ENCODE measurements around the gene IFIT1. TPM values are rescaled to one million over a fixed set of nuclear protein-coding genes. Genes with fewer than 3 reads are reported as not detected.

Gene IFIT1
- total and polyA plus RNA-seq, 2 experiments from 2014 or later, result 8.2 to 14.7 TPM

DNA sequence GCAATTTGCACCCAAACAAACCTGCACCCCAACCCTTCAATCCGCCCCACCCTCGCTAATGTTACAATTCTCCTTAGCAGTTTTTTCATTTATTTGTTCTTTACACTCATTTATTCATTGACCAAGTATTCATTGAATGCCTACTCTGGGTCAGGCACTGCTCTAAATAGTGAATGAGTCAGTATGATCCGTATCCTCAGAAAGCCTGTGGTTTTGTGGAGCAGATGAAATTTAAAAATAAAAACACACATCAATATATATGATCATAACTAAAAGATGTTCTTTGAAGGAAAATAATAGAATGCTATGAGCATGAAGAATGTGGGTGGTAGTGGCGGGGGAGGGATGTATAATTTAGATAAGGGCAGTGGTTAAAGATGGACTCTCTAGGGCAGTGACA lies 35.2 kb downstream of the IFIT1 start:
- no peak overlapping the region for H3K4me2 ChIP-seq
- no peak overlapping the region for H3K4me3 ChIP-seq
- no peaks in the 10 kb centered on the region for H3K9me2 ChIP-seq (replicated peaks; ENCODE audit: insufficient read depth)
- H4K20me1 ChIP-seq (ENCODE audit: insufficient read depth, poor library complexity, severe bottlenecking), result no peaks in the 10 kb centered on the region
- H3K4me1 ChIP-seq (ENCODE audit: insufficient read depth), result peaks cover 10% of the 10 kb centered on the region
- H3K27me3 ChIP-seq, result no peaks in the 10 kb centered on the region
- TF ChIP-seq EZH2phosphoT487 (IDR thresholded peaks at IDR 0.05; ENCODE audit: low read depth, severe bottlenecking, unreplicated experiment) (no peak), EZH2 (IDR thresholded peaks at IDR 0.05; ENCODE audit: borderline replicate concordance) (no peak)
- TF ChIP-seq, protein P1, sequence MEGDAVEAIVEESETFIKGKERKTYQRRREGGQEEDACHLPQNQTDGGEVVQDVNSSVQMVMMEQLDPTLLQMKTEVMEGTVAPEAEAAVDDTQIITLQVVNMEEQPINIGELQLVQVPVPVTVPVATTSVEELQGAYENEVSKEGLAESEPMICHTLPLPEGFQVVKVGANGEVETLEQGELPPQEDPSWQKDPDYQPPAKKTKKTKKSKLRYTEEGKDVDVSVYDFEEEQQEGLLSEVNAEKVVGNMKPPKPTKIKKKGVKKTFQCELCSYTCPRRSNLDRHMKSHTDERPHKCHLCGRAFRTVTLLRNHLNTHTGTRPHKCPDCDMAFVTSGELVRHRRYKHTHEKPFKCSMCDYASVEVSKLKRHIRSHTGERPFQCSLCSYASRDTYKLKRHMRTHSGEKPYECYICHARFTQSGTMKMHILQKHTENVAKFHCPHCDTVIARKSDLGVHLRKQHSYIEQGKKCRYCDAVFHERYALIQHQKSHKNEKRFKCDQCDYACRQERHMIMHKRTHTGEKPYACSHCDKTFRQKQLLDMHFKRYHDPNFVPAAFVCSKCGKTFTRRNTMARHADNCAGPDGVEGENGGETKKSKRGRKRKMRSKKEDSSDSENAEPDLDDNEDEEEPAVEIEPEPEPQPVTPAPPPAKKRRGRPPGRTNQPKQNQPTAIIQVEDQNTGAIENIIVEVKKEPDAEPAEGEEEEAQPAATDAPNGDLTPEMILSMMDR (IDR thresholded peaks at IDR 0.05; ENCODE audit: poor library complexity), result no peak
- H3K36me3 ChIP-seq (replicated peaks; ENCODE audit: insufficient read depth, low read depth), result no peaks in the 10 kb centered on the region
- no peak for DNase-seq (ENCODE audit: low spot score)
- WGBS (ENCODE audit: low lambda C conversion rate, missing lambda C conversion rate), result 92% methylated on average over 4 of the region's 4 CpGs
- no peak overlapping the region for H3K27ac ChIP-seq
- no peak overlapping the region for H2AFZ ChIP-seq
- H3K9me3 ChIP-seq (ENCODE audit: low read depth), result no peaks in the 10 kb centered on the region
- H3K79me2 ChIP-seq, result no peaks in the 10 kb centered on the region

- no peak overlapping the region for H3K27ac ChIP-seq
- no peaks in the 10 kb centered on the region for H3K9me3 ChIP-seq (ENCODE audit: low read depth)
- no peak for TF ChIP-seq EZH2 (IDR thresholded peaks at IDR 0.05; ENCODE audit: borderline replicate concordance)
- TF ChIP-seq, protein P1 (IDR thresholded peaks at IDR 0.05; ENCODE audit: poor library complexity), result no peak
- TF ChIP-seq EZH2phosphoT487 (IDR thresholded peaks at IDR 0.05; ENCODE audit: low read depth, severe bottlenecking, unreplicated experiment), result no peak
- H3K4me1 ChIP-seq (ENCODE audit: insufficient read depth), result peaks cover 10% of the 10 kb centered on the region
- H3K36me3 ChIP-seq (replicated peaks; ENCODE audit: insufficient read depth, low read depth), result no peaks in the 10 kb centered on the region
- no peak overlapping the region for H2AFZ ChIP-seq
- H3K79me2 ChIP-seq, result no peaks in the 10 kb centered on the region
- H3K4me3 ChIP-seq, result no peak overlapping the region
- H4K20me1 ChIP-seq (ENCODE audit: insufficient read depth, poor library complexity, severe bottlenecking), result no peaks in the 10 kb centered on the region
- H3K4me2 ChIP-seq, result no peak overlapping the region
- WGBS (ENCODE audit: low lambda C conversion rate, missing lambda C conversion rate), result 86% methylated on average over 1 of the region's 1 CpG
- no peak for DNase-seq (ENCODE audit: low spot score)
- no peaks in the 10 kb centered on the region for H3K27me3 ChIP-seq
- no peaks in the 10 kb centered on the region for H3K9me2 ChIP-seq (replicated peaks; ENCODE audit: insufficient read depth)
Observed at GRCh38 chr10:89428877-89429276, 36.5 kb downstream of the IFIT1 start.

DNA sequence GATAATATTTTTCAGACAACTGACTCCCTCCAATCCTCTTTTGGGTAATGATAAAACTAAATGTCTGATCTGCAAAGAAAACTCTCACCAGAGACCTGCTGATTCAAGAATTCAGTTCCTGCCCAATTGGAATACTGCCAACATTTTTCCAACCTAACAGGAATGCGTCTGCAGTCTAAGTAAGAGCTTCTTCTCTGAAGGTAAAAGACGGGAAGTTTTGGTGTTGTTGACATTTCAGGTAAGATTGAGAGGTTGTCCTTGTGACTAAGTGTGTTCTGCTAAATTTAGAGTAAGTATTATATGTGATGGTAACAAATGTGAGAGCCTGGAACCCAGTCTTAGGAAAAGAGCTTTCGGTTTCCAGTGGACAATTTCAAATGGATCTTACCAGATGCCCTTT lies 39.6 kb downstream of the IFIT1 start:
- Histone ChIP-seq H3K27ac (no peak overlapping the region), H3K9me2 (replicated peaks; ENCODE audit: insufficient read depth) (no peaks in the 10 kb centered on the region), H3K4me2 (no peak overlapping the region), H3K27me3 (no peaks in the 10 kb centered on the region), H3K79me2 (no peaks in the 10 kb centered on the region), H3K4me1 (ENCODE audit: insufficient read depth) (no peaks in the 10 kb centered on the region), H2AFZ (no peak overlapping the region), H3K4me3 (no peak overlapping the region), H4K20me1 (ENCODE audit: insufficient read depth, poor library complexity, severe bottlenecking) (no peaks in the 10 kb centered on the region), H3K36me3 (replicated peaks; ENCODE audit: insufficient read depth, low read depth) (no peaks in the 10 kb centered on the region), H3K9me3 (ENCODE audit: low read depth) (no peaks in the 10 kb centered on the region)
- 57% methylated on average over 3 of the region's 3 CpGs for WGBS (ENCODE audit: low lambda C conversion rate, missing lambda C conversion rate)
- TF ChIP-seq EZH2 (IDR thresholded peaks at IDR 0.05; ENCODE audit: borderline replicate concordance) (no peak), EZH2phosphoT487 (IDR thresholded peaks at IDR 0.05; ENCODE audit: low read depth, severe bottlenecking, unreplicated experiment) (no peak)
- TF ChIP-seq, protein P1 (IDR thresholded peaks at IDR 0.05; ENCODE audit: poor library complexity), result no peak
- peak; percentile 50 for DNase-seq (ENCODE audit: low spot score)

DNA sequence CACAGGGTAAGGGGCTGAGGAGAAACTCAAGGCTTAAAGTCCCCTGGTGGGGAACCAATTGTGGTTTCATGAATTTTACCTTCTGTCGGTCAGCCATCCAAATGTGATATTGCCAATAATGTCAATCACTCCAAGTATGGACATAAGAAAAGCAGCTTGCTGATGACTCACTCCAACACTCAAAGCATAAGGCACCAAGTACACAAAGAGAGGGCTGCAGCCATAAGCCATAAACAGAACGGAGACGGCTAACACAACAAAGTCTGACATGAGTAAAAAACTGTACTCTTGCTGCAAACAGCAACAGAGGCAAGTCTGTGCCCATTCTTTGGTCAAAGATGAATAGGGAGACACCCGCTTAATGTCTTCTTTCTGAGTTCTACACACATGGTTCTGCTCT lies 46.1 kb downstream of the IFIT1 start:
- Histone ChIP-seq H3K27me3 (no peaks in the 10 kb centered on the region), H3K9me2 (replicated peaks; ENCODE audit: insufficient read depth) (no peaks in the 10 kb centered on the region), H3K36me3 (replicated peaks; ENCODE audit: insufficient read depth, low read depth) (no peaks in the 10 kb centered on the region), H3K4me3 (no peak overlapping the region), H4K20me1 (ENCODE audit: insufficient read depth, poor library complexity, severe bottlenecking) (no peaks in the 10 kb centered on the region), H3K9me3 (ENCODE audit: low read depth) (no peaks in the 10 kb centered on the region), H3K79me2 (no peaks in the 10 kb centered on the region), H3K4me1 (ENCODE audit: insufficient read depth) (no peaks in the 10 kb centered on the region), H3K4me2 (no peak overlapping the region), H3K27ac (no peak overlapping the region), H2AFZ (no peak overlapping the region)
- TF ChIP-seq, protein P1 (IDR thresholded peaks at IDR 0.05; ENCODE audit: poor library complexity), result no peak
- TF ChIP-seq EZH2phosphoT487 (IDR thresholded peaks at IDR 0.05; ENCODE audit: low read depth, severe bottlenecking, unreplicated experiment), result no peak
- DNase-seq (ENCODE audit: low spot score), result no peak
- 82% methylated on average over 4 of the region's 4 CpGs for WGBS (ENCODE audit: low lambda C conversion rate, missing lambda C conversion rate)

Data from hepatocyte (in vitro differentiated cells).